Dendritic cell treated with granulocyte-macrophage colony-stimulating factor and Interleukin-4, amounts not matched to agents 40 ng/mL and 50 ng/mL, for 4 days (primary cell): ENCODE data around the gene SLIT1.

Experiments
- H3K27ac Mint-ChIP-seq: one replicate; pipeline ENCODE4 v1.8.0; 2022; ENCODE audit warnings: mild to moderate bottlenecking, mixed read lengths
- H3K27me3 Mint-ChIP-seq: one replicate; pipeline ENCODE4 v1.8.0; 2022; ENCODE audit warnings: mild to moderate bottlenecking, mixed read lengths
- H3K36me3 Mint-ChIP-seq: one replicate; pipeline ENCODE4 v1.8.0; 2022; ENCODE audit warnings: low read depth, mixed read lengths
- H3K4me1 Mint-ChIP-seq: one replicate; pipeline ENCODE4 v1.8.0; 2022; ENCODE audit warnings: low read depth, mixed read lengths
- H3K4me3 Mint-ChIP-seq: one replicate; pipeline ENCODE4 v1.8.0; 2022; ENCODE audit warnings: mild to moderate bottlenecking, moderate library complexity, mixed read lengths
- H3K9me3 Mint-ChIP-seq: one replicate; pipeline ENCODE4 v1.8.0; 2022; ENCODE audit warnings: mixed read lengths
- intact Hi-C: fragments of 100-400 bp; cut with micrococcal nuclease; formaldehyde crosslinking; loops from one replicate; pipeline ENCODE4 v1.15.0; 2022

The SLIT1 gene

DNA sequence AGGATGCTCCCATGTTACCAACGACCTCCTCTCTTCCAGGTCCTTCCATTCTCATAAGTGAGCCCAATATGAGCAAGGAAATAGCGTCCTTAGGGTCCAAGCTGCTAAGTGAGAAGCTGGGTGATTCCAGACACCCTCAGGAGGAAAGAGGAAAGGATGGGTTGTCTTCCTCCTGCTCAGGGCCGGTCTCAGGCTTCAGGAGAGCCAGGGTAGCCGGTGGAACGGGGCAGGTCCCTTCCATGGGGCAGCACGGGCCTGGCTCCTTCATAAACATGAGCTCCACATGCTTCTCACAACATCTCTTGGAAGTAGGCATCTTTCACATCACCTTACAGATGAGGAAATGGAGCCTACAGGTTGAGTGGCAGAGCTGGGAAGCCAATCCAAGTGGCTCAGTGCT lies 12.7 kb downstream of the SLIT1 start:
- no peak overlapping the region for H3K4me3 Mint-ChIP-seq
- H3K9me3 Mint-ChIP-seq, result no peaks in the 10 kb centered on the region
- intact Hi-C loops, result no loop called here
- H3K4me1 Mint-ChIP-seq, result no peaks in the 10 kb centered on the region
- H3K27me3 Mint-ChIP-seq, result peaks cover 19% of the 10 kb centered on the region
- H3K36me3 Mint-ChIP-seq, result no peaks in the 10 kb centered on the region
- H3K27ac Mint-ChIP-seq, result no peak overlapping the region

DNA sequence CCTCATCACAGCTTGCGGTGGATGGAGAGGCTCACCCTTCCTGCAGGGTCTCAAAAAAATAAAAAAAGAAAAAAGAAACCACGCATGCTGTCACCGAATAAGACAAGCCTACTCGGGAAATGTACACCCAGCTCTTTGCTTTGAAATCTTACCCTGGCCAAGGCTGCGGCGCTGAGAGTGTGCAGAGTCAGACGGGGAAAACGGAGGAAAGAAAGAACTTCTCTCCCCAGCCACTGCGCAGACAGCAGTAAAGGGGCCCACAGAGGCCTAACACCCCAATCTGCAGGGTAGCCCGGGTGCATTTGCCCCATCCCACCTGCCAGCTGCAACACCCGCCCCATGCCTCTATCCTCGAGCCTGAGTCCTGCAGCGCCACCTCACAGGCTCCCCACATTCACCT lies 14.8 kb downstream of the SLIT1 start:
- no peak overlapping the region for H3K27ac Mint-ChIP-seq
- no peak overlapping the region for H3K4me3 Mint-ChIP-seq
- H3K9me3 Mint-ChIP-seq, result no peaks in the 10 kb centered on the region
- H3K36me3 Mint-ChIP-seq, result no peaks in the 10 kb centered on the region
- intact Hi-C loops, result no loop called here
- peaks cover 19% of the 10 kb centered on the region for H3K27me3 Mint-ChIP-seq
- H3K4me1 Mint-ChIP-seq, result no peaks in the 10 kb centered on the region

DNA sequence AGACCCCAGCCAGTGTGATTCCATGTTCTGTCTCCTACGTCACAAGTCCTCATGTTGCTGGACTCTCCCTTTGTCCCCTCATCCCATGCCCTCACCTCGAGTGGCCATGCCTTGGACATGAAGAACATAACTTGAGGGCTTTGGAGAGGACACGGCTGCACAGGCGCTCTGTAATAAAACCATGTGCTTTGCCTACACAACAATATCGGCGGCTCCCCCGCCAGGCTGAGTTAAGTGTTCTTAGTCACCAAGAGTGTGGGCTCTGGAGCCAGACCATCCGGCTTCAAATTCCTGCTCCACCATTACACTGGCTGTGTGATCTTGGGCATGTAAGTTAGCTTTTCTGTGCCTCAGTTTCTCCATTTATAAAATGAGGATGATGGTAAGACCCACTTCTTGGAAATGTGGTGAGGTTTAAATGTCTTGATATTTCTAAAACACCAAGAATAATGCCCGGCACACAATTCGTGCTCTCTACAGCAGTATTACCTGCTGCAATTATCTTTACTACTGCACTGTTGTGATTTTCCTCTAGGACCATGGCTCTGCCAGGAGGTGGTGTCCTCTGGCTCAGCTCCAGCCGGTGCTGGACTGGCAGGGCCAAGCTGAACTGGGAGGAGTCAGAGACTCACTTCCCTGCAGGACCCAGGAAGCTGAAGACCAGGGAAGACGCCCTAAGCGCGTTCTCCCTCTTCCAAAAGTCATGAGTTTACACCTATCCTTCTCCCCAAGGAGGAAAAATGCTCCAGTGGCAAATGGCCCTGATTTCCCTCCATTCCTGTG lies 15.7 kb downstream of the SLIT1 start:
- intact Hi-C loops, result no loop called here
- Mint-ChIP-seq H3K36me3 (no peaks in the 10 kb centered on the region), H3K9me3 (no peaks in the 10 kb centered on the region), H3K4me3 (no peak overlapping the region), H3K27ac (no peak overlapping the region), H3K4me1 (no peaks in the 10 kb centered on the region), H3K27me3 (peaks cover 19% of the 10 kb centered on the region)

GRCh38 chr10:97169063-97169462 lies 16.7 kb downstream of the SLIT1 start:
- intact Hi-C loops, result no loop called here
- Mint-ChIP-seq H3K36me3 (no peaks in the 10 kb centered on the region), H3K4me1 (no peaks in the 10 kb centered on the region), H3K27me3 (peaks cover 19% of the 10 kb centered on the region), H3K27ac (no peak overlapping the region), H3K4me3 (no peak overlapping the region), H3K9me3 (no peaks in the 10 kb centered on the region)

GRCh38 chr10:97168645-97169044 lies 17.1 kb downstream of the SLIT1 start:
- intact Hi-C loops, result no loop called here
- Mint-ChIP-seq H3K36me3 (no peaks in the 10 kb centered on the region), H3K27me3 (peaks cover 19% of the 10 kb centered on the region), H3K4me1 (no peaks in the 10 kb centered on the region), H3K27ac (no peak overlapping the region), H3K9me3 (no peaks in the 10 kb centered on the region), H3K4me3 (no peak overlapping the region)

DNA sequence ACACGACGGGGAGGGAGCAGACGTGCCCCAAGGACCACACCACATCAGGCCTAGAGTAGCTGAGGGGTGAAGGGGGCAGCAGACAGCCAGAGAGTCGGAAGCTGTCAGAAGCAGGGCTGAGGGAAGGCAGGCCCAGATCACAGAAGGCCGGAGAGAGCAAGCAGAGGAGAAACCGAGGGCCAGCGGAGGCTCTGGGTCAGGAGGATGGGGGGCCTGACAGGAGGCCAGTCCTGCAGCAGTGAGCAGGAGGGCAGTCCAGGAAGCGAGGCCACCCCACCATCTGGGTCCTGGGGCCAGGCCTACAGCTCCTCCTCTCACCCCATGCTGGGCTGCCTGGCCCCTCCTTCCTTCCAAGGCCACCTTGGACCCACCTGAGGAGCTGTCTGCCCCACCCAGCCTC lies 20.3 kb downstream of the SLIT1 start:
- intact Hi-C loops, result no loop called here
- no peak overlapping the region for H3K27ac Mint-ChIP-seq
- peaks cover 8% of the 10 kb centered on the region for H3K27me3 Mint-ChIP-seq
- H3K4me1 Mint-ChIP-seq, result no peaks in the 10 kb centered on the region
- H3K36me3 Mint-ChIP-seq, result no peaks in the 10 kb centered on the region
- H3K9me3 Mint-ChIP-seq, result no peaks in the 10 kb centered on the region
- no peak overlapping the region for H3K4me3 Mint-ChIP-seq

GRCh38 chr10:97163781-97164501 lies 21.8 kb downstream of the SLIT1 start:
- H3K4me1 Mint-ChIP-seq, result no peaks in the 10 kb centered on the region
- no peak overlapping the region for H3K4me3 Mint-ChIP-seq
- intact Hi-C loops, result no loop called here
- no peaks in the 10 kb centered on the region for H3K36me3 Mint-ChIP-seq
- H3K27ac Mint-ChIP-seq, result no peak overlapping the region
- peaks cover 2% of the 10 kb centered on the region for H3K27me3 Mint-ChIP-seq
- no peaks in the 10 kb centered on the region for H3K9me3 Mint-ChIP-seq

- no peaks in the 10 kb centered on the region for H3K27me3 Mint-ChIP-seq
- H3K4me1 Mint-ChIP-seq, result no peaks in the 10 kb centered on the region
- no peak overlapping the region for H3K27ac Mint-ChIP-seq
- H3K9me3 Mint-ChIP-seq, result no peaks in the 10 kb centered on the region
- intact Hi-C loops, result no loop called here
- H3K4me3 Mint-ChIP-seq, result no peak overlapping the region
- no peaks in the 10 kb centered on the region for H3K36me3 Mint-ChIP-seq
Measured at GRCh38 chr10:97163181-97163580, 22.6 kb downstream of the SLIT1 start.

GRCh38 chr10:97159646-97160305 lies 26.0 kb downstream of the SLIT1 start:
- Mint-ChIP-seq H3K36me3 (no peaks in the 10 kb centered on the region), H3K27me3 (no peaks in the 10 kb centered on the region)

DNA sequence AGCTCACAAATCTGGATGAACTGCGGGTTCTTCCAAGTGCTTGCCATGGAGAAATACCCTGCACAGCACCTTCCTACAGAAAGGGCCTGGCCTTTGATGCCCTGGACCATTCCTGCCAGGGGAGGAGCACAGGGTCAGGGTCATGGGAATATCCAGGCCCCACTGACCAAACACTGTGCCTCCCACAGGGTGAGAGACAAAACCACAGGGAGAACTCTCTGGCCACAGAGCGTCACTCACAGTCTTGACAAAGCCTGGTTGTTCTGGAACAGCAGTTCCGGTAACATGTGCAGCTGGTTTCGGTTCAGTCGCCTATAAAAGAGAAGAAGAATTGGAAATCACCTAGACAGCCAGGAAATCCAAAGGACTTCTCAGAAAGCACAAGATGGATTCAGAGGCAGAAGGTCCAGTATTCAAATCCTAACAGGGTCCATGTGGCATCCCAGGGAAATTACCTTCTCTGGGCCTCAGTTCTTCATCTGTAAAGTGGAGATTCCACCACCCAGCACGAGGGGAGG lies 28.1 kb downstream of the SLIT1 start:
- intact Hi-C loops, result no loop called here
- H3K36me3 Mint-ChIP-seq, result no peaks in the 10 kb centered on the region
- no peak overlapping the region for H3K4me3 Mint-ChIP-seq
- no peaks in the 10 kb centered on the region for H3K27me3 Mint-ChIP-seq
- no peak overlapping the region for H3K27ac Mint-ChIP-seq
- no peaks in the 10 kb centered on the region for H3K4me1 Mint-ChIP-seq
- H3K9me3 Mint-ChIP-seq, result no peaks in the 10 kb centered on the region

More at GRCh38 chr10:97159646-97160305, 26.0 kb downstream of the SLIT1 start:
- H3K4me3 Mint-ChIP-seq, result no peak overlapping the region
- H3K9me3 Mint-ChIP-seq, result no peaks in the 10 kb centered on the region
- intact Hi-C loops, result no loop called here
- H3K27ac Mint-ChIP-seq, result no peak overlapping the region
- no peaks in the 10 kb centered on the region for H3K4me1 Mint-ChIP-seq

DNA sequence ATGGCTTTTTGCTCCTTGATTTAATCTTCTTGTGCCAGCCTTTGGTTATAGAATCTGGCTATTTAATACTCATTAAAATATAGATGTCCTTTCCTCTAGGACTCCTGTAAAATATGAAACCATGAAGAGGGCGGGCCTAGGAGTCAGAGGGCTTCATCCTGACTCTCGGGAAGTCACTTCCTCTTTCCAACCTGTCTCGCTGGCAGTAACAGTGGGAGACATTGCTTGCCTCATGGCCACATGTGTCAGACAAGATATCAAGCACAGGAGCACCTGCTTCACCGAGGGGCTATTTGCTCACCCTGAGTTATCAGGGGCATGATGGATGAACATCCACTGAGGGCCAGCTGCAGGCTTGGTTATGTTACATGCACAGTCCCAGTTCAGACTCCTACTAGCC lies 31.0 kb downstream of the SLIT1 start:
- no peaks in the 10 kb centered on the region for H3K36me3 Mint-ChIP-seq
- H3K4me1 Mint-ChIP-seq, result no peaks in the 10 kb centered on the region
- H3K4me3 Mint-ChIP-seq, result no peak overlapping the region
- no peaks in the 10 kb centered on the region for H3K9me3 Mint-ChIP-seq
- H3K27ac Mint-ChIP-seq, result no peak overlapping the region
- peaks cover 2% of the 10 kb centered on the region for H3K27me3 Mint-ChIP-seq
- intact Hi-C loops, result no loop called here

- no peak overlapping the region for H3K27ac Mint-ChIP-seq
- no peaks in the 10 kb centered on the region for H3K36me3 Mint-ChIP-seq
- H3K4me1 Mint-ChIP-seq, result no peaks in the 10 kb centered on the region
- intact Hi-C loops, result no loop called here
- H3K9me3 Mint-ChIP-seq, result no peaks in the 10 kb centered on the region
- no peak overlapping the region for H3K4me3 Mint-ChIP-seq
- H3K27me3 Mint-ChIP-seq, result peaks cover 2% of the 10 kb centered on the region
Measured at GRCh38 chr10:97154162-97154561, 31.6 kb downstream of the SLIT1 start.

DNA sequence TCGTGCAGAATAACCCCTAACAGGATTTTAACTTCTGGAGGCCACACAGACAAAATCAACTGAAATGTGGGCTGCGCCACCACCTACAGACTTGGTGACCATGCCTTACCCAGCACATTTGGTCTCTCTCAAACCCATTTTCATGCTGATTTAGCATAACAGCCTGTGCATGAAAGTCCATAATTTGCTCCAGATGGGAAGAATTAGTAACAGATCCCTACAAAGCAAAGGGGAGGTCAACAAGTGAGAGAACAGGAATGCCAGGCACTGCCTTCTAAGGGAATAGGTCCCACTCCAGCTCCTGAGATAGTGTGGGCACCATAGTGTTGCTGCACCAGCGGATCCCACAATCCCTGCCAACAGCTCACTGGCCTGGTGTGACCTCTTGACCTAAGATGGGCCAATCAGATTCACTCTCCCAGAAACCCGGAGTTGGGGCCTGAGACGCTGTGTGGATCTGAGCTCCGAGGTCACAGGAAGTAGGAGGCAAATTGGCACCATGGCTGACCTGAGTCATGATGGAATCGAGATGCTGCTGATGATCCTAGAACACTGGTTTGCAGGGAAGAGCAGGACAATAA lies 32.4 kb downstream of the SLIT1 start:
- intact Hi-C loops, result no loop called here
- H3K9me3 Mint-ChIP-seq, result no peaks in the 10 kb centered on the region
- peaks cover 2% of the 10 kb centered on the region for H3K27me3 Mint-ChIP-seq
- H3K27ac Mint-ChIP-seq, result no peak overlapping the region
- no peak overlapping the region for H3K4me3 Mint-ChIP-seq
- H3K4me1 Mint-ChIP-seq, result no peaks in the 10 kb centered on the region
- H3K36me3 Mint-ChIP-seq, result no peaks in the 10 kb centered on the region
